Gastrocnemius medialis (tissue), 4 donors: Measurements from ENCODE around the gene TARDBP. TPM values are rescaled to one million over a fixed set of nuclear protein-coding genes. Genes with fewer than 3 reads are reported as not detected.

Source experiments
- ATAC-seq, 2 donors: fragments of 150-250 bp; one replicate each; pipeline ENCODE4 v1.9.1; 2016
- DNase-seq, 2 donors: peaks; one replicate each; pipeline ENCODE4 v3.0.0-alpha.2; 2019
- H3K27ac ChIP-seq, 4 donors: fragments of 200-600 bp; sonication (generic); 1 replicate in 1 of 4; 2 replicates in 3 of 4; pipeline ENCODE4 v1.5.1; 2016 to 2018; ENCODE audit warnings: mild to moderate bottlenecking in 2 of 4, moderate library complexity in 1 of 4
- H3K27me3 ChIP-seq, 3 donors: fragments of 200-600 bp; sonication (generic) in 2 of 3; 1 replicate in 1 of 3; 2 replicates in 2 of 3; pipeline versions ENCODE4 v1.5.1 to v1.6.0; 2016 to 2019; ENCODE audit warnings: mild to moderate bottlenecking in 1 of 3, moderate library complexity in 1 of 3
- H3K36me3 ChIP-seq, 2 donors: fragments of 200-600 bp; sonication (generic) in 1 of 2; one replicate each; pipeline ENCODE4 v1.5.1; 2017 to 2018
- H3K4me1 ChIP-seq, 2 donors: fragments of 200-600 bp; sonication (generic) in 1 of 2; one replicate each; pipeline ENCODE4 v1.5.1; 2016 to 2017; ENCODE audit warnings: mild to moderate bottlenecking in 2 of 2
- H3K4me3 ChIP-seq, 4 donors: fragments of 200-600 bp; sonication (generic) in 3 of 4; 1 replicate in 1 of 4; 2 replicates in 3 of 4; pipeline ENCODE4 v1.5.1; 2016 to 2019; ENCODE audit warnings: mild to moderate bottlenecking in 2 of 4
- H3K9me3 ChIP-seq, 3 donors: fragments of 200-600 bp; sonication (generic) in 2 of 3; 1 replicate in 1 of 3; 2 replicates in 2 of 3; pipeline ENCODE4 v1.5.1; 2016 to 2019
- CTCF ChIP-seq, 5 experiments: fragments of 450-650 bp in 3 of 5; fragments of 200-600 bp in 2 of 5; sonication (generic) in 2 of 5; IDR thresholded peaks in 4 of 5; conservative IDR thresholded peaks in 1 of 5; 1 replicate in 4 of 5; 2 replicates in 1 of 5; pipeline ENCODE4 v1.5.1; 2016 to 2019; ENCODE audit warnings: antibody characterized with exemption in 5 of 5, mild to moderate bottlenecking in 3 of 5, moderate library complexity in 3 of 5
- POLR2A ChIP-seq, 2 donors: fragments of 450-650 bp; IDR thresholded peaks; one replicate each; pipeline ENCODE4 v1.6.1; 2017; ENCODE audit warnings: antibody characterized with exemption in 2 of 2, mild to moderate bottlenecking in 2 of 2, moderate library complexity in 2 of 2
- in situ Hi-C, 4 donors: fragments of 200-750 bp; cut with MboI; loops; one replicate each; pipeline versions ENCODE4 v1.15.0 to v1.8.0; 2017; ENCODE audit warnings: low sequenced_read_pairs in 4 of 4
- intact Hi-C: fragments of 100-400 bp; cut with DNase I; formaldehyde crosslinking; loops from one replicate; pipeline ENCODE4 v1.15.1; 2023; ENCODE audit warnings: low total_unique reads
- total RNA-seq, 4 donors: library from RNA; depleted of rRNA; stranded (reverse); fragments of >200 nt; gene quantifications; one replicate each; pipeline versions ENCODE4 v1.1.0 to v1.2.3, GENCODE V29; 2016

TARDBP gene
- total RNA-seq, 4 donors from 2014 or later: 72.0 to 101 (median 85.5) TPM

- Histone ChIP-seq H3K4me1 (peaks cover 1 to 2% of the 10 kb centered on the region in 2 donors), H3K27me3 (no peaks in the 10 kb centered on the region), H3K36me3 (peaks cover 0 to 27% of the 10 kb centered on the region in 2 donors), H3K27ac (no peak overlapping the region), H3K4me3 (no peak overlapping the region), H3K9me3 (no peaks in the 10 kb centered on the region)
- TF ChIP-seq POLR2A (IDR thresholded peaks at IDR 0.05): no peak
- TF ChIP-seq CTCF (IDR thresholded peaks at IDR 0.05 in 4 of 5, conservative IDR thresholded peaks at IDR 0.05 in 1 of 5): no peak
- ATAC-seq: no peak
- intact Hi-C loops: no loop called here
- DNase-seq: no peak
- in situ Hi-C loops: no loop called here
Measured at GRCh38 chr1:11053758-11054137, 41.3 kb downstream of the TARDBP start.

GRCh38 chr1:11054181-11054580, 41.7 kb downstream of the TARDBP start:
- intact Hi-C loops: no loop called here
- in situ Hi-C loops: no loop called here
- peaks cover 5 to 7% of the 10 kb centered on the region in 2 donors for H3K4me1 ChIP-seq
- ATAC-seq (no peak), DNase-seq (no peak)
- no peaks in the 10 kb centered on the region for H3K9me3 ChIP-seq
- TF ChIP-seq CTCF (IDR thresholded peaks at IDR 0.05 in 4 of 5, conservative IDR thresholded peaks at IDR 0.05 in 1 of 5) (no peak), POLR2A (IDR thresholded peaks at IDR 0.05) (no peak)
- H3K4me3 ChIP-seq: no peak overlapping the region
- peaks cover 0 to 27% of the 10 kb centered on the region in 2 donors for H3K36me3 ChIP-seq
- no peak overlapping the region for H3K27ac ChIP-seq
- no peaks in the 10 kb centered on the region for H3K27me3 ChIP-seq

- TF ChIP-seq CTCF (IDR thresholded peaks at IDR 0.05 in 4 of 5, conservative IDR thresholded peaks at IDR 0.05 in 1 of 5): no peak
- no peak for TF ChIP-seq POLR2A (IDR thresholded peaks at IDR 0.05)
- intact Hi-C loops: no loop called here
- H3K9me3 ChIP-seq: no peaks in the 10 kb centered on the region
- H3K36me3 ChIP-seq: peaks cover 0 to 27% of the 10 kb centered on the region in 2 donors
- no peak overlapping the region for H3K27ac ChIP-seq
- no peak overlapping the region for H3K4me3 ChIP-seq
- H3K4me1 ChIP-seq: peaks cover 6 to 10% of the 10 kb centered on the region in 2 donors
- H3K27me3 ChIP-seq: no peaks in the 10 kb centered on the region
- DNase-seq (no peak), ATAC-seq (no peak)
- in situ Hi-C loops: no loop called here
Measured at GRCh38 chr1:11054666-11055065, 42.2 kb downstream of the TARDBP start.

- H3K4me1 ChIP-seq: peaks cover 8 to 12% of the 10 kb centered on the region in 2 donors
- H3K9me3 ChIP-seq: no peaks in the 10 kb centered on the region
- H3K36me3 ChIP-seq: peaks cover 0 to 27% of the 10 kb centered on the region in 2 donors
- no peak for TF ChIP-seq CTCF (IDR thresholded peaks at IDR 0.05 in 4 of 5, conservative IDR thresholded peaks at IDR 0.05 in 1 of 5)
- no peak for TF ChIP-seq POLR2A (IDR thresholded peaks at IDR 0.05)
- no peak overlapping the region for H3K4me3 ChIP-seq
- intact Hi-C loops: no loop called here
- DNase-seq: no peak
- no peak overlapping the region for H3K27ac ChIP-seq
- H3K27me3 ChIP-seq: no peaks in the 10 kb centered on the region
- in situ Hi-C loops: no loop called here
- ATAC-seq: no peak
Measured at GRCh38 chr1:11055676-11056075, 43.2 kb downstream of the TARDBP start.

GRCh38 chr1:11056504-11056903, 44.0 kb downstream of the TARDBP start:
- in situ Hi-C loops: no loop called here
- no peaks in the 10 kb centered on the region for H3K9me3 ChIP-seq
- H3K27me3 ChIP-seq: no peaks in the 10 kb centered on the region
- peaks cover 0 to 27% of the 10 kb centered on the region in 2 donors for H3K36me3 ChIP-seq
- intact Hi-C loops: no loop called here
- TF ChIP-seq CTCF (IDR thresholded peaks at IDR 0.05 in 4 of 5, conservative IDR thresholded peaks at IDR 0.05 in 1 of 5) (no peak), POLR2A (IDR thresholded peaks at IDR 0.05) (no peak)
- DNase-seq (no peak), ATAC-seq (no peak)
- H3K27ac ChIP-seq: no peak overlapping the region
- no peak overlapping the region for H3K4me3 ChIP-seq
- peaks cover 15 to 19% of the 10 kb centered on the region in 2 donors for H3K4me1 ChIP-seq
